OCI-LY3 (cell line): ENCODE measurements around the gene H2BK1.

ENCODE experiments used
- H2AFZ ChIP-seq: fragments of 200-600, 300-600 bp; shearing (Covaris generic); 2 replicates; pipeline ENCODE4 v1.6.0; 2014; ENCODE audit warnings: antibody characterized with exemption, low read depth, low read length
- H3K27ac ChIP-seq: fragments of 200-600, 300-600 bp; sonication (generic); 2 replicates; pipeline ENCODE4 v1.5.1; 2014; ENCODE audit warnings: mild to moderate bottlenecking, low read length, moderate library complexity, mixed read lengths
- H3K27me3 ChIP-seq: fragments of 200-600, 300-600 bp; sonication (generic); 2 replicates; pipeline ENCODE4 v1.6.1; 2014; ENCODE audit warnings: low read depth, low read length, mixed read lengths
- H3K36me3 ChIP-seq: fragments of 200-600, 300-600 bp; sonication (generic); replicated peaks from 2 replicates; pipeline ENCODE3; 2014; ENCODE audit warnings: low read depth, low read length, mixed read lengths
- H3K4me1 ChIP-seq: fragments of 300-600, 200-600 bp; sonication (generic); 2 replicates; pipeline ENCODE4 v1.6.1; 2014; ENCODE audit warnings: low read length, mixed read lengths
- H3K4me2 ChIP-seq: fragments of 200-600, 300-600 bp; sonication (generic); 2 replicates; pipeline ENCODE4 v1.6.1; 2014; ENCODE audit warnings: low read length, mixed read lengths
- H3K4me3 ChIP-seq: fragments of 300-600, 200-600 bp; sonication (generic); 2 replicates; pipeline ENCODE4 v1.5.1; 2014; ENCODE audit warnings: antibody characterized with exemption, mild to moderate bottlenecking, low read length, moderate library complexity
- H3K79me2 ChIP-seq: fragments of 300-600, 200-600 bp; shearing (Covaris generic); 2 replicates; pipeline ENCODE4 v1.6.1; 2014; ENCODE audit warnings: mild to moderate bottlenecking, low read length, mixed read lengths
- H3K9ac ChIP-seq: fragments of 300-600, 200-600 bp; shearing (Covaris generic); 2 replicates; pipeline ENCODE4 v1.6.0; 2014; ENCODE audit warnings: mild to moderate bottlenecking, low read length, moderate library complexity
- H3K9me3 ChIP-seq: fragments of 200-600, 300-600 bp; shearing (Covaris generic); 2 replicates; pipeline ENCODE4 v1.6.1; 2014; ENCODE audit warnings: low read length, mixed read lengths; ENCODE audit not compliant: insufficient read depth
- H4K20me1 ChIP-seq: fragments of 200-600, 300-600 bp; sonication (generic); 2 replicates; pipeline ENCODE4 v1.6.1; 2016; ENCODE audit warnings: low read length, mixed read lengths; ENCODE audit not compliant: insufficient read depth
- EZH2phosphoT487 ChIP-seq: fragments of 200-600 bp; shearing (Covaris generic); IDR thresholded peaks from 2 replicates; pipeline ENCODE4 v1.6.1; 2018; ENCODE audit warnings: antibody characterized with exemption, mixed run types, low read depth
- TF ChIP-seq, protein P1 (sequence below): fragments of 200-600, 300-600 bp; sonication (generic); IDR thresholded peaks from 2 replicates; pipeline ENCODE4 v1.5.1; 2014; ENCODE audit warnings: antibody characterized with exemption, low read length, low read depth

Gene H2BK1

GRCh38 chr7:151179287-151179860 is 30.9 kb downstream of the H2BK1 start:
- H3K4me1 ChIP-seq = no peaks in the 10 kb centered on the region
- H4K20me1 ChIP-seq = peaks cover 4% of the 10 kb centered on the region; the same call in 1 of the 2 replicates
- TF ChIP-seq EZH2phosphoT487 = no peak
- TF ChIP-seq, protein P1, sequence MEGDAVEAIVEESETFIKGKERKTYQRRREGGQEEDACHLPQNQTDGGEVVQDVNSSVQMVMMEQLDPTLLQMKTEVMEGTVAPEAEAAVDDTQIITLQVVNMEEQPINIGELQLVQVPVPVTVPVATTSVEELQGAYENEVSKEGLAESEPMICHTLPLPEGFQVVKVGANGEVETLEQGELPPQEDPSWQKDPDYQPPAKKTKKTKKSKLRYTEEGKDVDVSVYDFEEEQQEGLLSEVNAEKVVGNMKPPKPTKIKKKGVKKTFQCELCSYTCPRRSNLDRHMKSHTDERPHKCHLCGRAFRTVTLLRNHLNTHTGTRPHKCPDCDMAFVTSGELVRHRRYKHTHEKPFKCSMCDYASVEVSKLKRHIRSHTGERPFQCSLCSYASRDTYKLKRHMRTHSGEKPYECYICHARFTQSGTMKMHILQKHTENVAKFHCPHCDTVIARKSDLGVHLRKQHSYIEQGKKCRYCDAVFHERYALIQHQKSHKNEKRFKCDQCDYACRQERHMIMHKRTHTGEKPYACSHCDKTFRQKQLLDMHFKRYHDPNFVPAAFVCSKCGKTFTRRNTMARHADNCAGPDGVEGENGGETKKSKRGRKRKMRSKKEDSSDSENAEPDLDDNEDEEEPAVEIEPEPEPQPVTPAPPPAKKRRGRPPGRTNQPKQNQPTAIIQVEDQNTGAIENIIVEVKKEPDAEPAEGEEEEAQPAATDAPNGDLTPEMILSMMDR = no peak
- H3K4me3 ChIP-seq = no peak overlapping the region
- H3K36me3 ChIP-seq = no peaks in the 10 kb centered on the region
- no peak overlapping the region for H2AFZ ChIP-seq
- H3K4me2 ChIP-seq = no peak overlapping the region
- no peak overlapping the region for H3K27ac ChIP-seq
- peaks cover 62% of the 10 kb centered on the region for H3K27me3 ChIP-seq
- no peaks in the 10 kb centered on the region for H3K79me2 ChIP-seq
- H3K9ac ChIP-seq = no peak overlapping the region
- H3K9me3 ChIP-seq = no peaks in the 10 kb centered on the region

GRCh38 chr7:151178831-151179230 is 31.5 kb downstream of the H2BK1 start:
- H3K4me3 ChIP-seq = no peak overlapping the region
- no peak overlapping the region for H3K4me2 ChIP-seq
- no peaks in the 10 kb centered on the region for H3K79me2 ChIP-seq
- no peak overlapping the region for H3K27ac ChIP-seq
- no peak overlapping the region for H3K9ac ChIP-seq
- no peak overlapping the region for H2AFZ ChIP-seq
- H3K9me3 ChIP-seq = no peaks in the 10 kb centered on the region
- H3K27me3 ChIP-seq = peaks cover 60% of the 10 kb centered on the region
- H3K4me1 ChIP-seq = no peaks in the 10 kb centered on the region
- peaks cover 4% of the 10 kb centered on the region; the same call in 1 of the 2 replicates for H4K20me1 ChIP-seq
- no peaks in the 10 kb centered on the region for H3K36me3 ChIP-seq
- TF ChIP-seq, protein P1 = no peak
- no peak for TF ChIP-seq EZH2phosphoT487

DNA sequence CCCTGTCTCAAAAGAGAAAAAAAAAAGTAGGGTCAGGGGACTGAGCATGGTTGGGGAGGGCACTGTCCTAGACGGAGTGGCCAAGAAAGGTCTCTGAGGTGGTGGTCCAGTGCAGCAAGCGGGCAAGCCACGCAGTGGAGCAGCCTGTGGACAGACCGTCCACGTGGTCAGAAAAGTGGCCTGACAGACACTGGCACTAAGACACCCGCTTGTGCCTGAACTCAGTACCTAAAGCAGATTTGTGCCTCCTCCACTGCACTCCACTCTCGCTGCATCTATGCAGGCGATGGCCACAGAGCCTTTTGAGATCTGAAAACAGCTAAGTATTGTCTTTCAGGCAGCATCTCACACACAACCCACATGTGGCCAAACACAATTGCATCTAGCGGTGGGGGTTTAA is 32.1 kb downstream of the H2BK1 start:
- no peaks in the 10 kb centered on the region for H3K79me2 ChIP-seq
- no peak overlapping the region for H3K4me2 ChIP-seq
- H3K36me3 ChIP-seq = no peaks in the 10 kb centered on the region
- H2AFZ ChIP-seq = no peak overlapping the region
- H3K27me3 ChIP-seq = peaks cover 60% of the 10 kb centered on the region
- H3K4me3 ChIP-seq = no peak overlapping the region
- no peaks in the 10 kb centered on the region for H3K4me1 ChIP-seq
- H4K20me1 ChIP-seq = peaks cover 4% of the 10 kb centered on the region; the same call in 1 of the 2 replicates
- no peak overlapping the region for H3K27ac ChIP-seq
- H3K9ac ChIP-seq = no peak overlapping the region
- TF ChIP-seq, protein P1 = no peak
- TF ChIP-seq EZH2phosphoT487 = no peak
- no peaks in the 10 kb centered on the region for H3K9me3 ChIP-seq

GRCh38 chr7:151177310-151177709 is 33.0 kb downstream of the H2BK1 start:
- no peaks in the 10 kb centered on the region for H3K9me3 ChIP-seq
- no peak overlapping the region for H3K4me2 ChIP-seq
- H4K20me1 ChIP-seq = peaks cover 4% of the 10 kb centered on the region; the same call in 1 of the 2 replicates
- H2AFZ ChIP-seq = no peak overlapping the region
- H3K4me3 ChIP-seq = no peak overlapping the region
- H3K27ac ChIP-seq = no peak overlapping the region
- H3K4me1 ChIP-seq = peaks cover 2% of the 10 kb centered on the region
- H3K36me3 ChIP-seq = no peaks in the 10 kb centered on the region
- TF ChIP-seq EZH2phosphoT487 = no peak
- TF ChIP-seq, protein P1 = no peak
- no peaks in the 10 kb centered on the region for H3K79me2 ChIP-seq
- H3K27me3 ChIP-seq = peaks cover 57% of the 10 kb centered on the region
- no peak overlapping the region for H3K9ac ChIP-seq
